Measurements from ENCODE around the gene LTBP4.
"Not testable (repeated sequence)": the region's sequence is repeated elsewhere in the genome, so short reads cannot be mapped to it uniquely, and the experiment has no call there.

Gene LTBP4

DNA sequence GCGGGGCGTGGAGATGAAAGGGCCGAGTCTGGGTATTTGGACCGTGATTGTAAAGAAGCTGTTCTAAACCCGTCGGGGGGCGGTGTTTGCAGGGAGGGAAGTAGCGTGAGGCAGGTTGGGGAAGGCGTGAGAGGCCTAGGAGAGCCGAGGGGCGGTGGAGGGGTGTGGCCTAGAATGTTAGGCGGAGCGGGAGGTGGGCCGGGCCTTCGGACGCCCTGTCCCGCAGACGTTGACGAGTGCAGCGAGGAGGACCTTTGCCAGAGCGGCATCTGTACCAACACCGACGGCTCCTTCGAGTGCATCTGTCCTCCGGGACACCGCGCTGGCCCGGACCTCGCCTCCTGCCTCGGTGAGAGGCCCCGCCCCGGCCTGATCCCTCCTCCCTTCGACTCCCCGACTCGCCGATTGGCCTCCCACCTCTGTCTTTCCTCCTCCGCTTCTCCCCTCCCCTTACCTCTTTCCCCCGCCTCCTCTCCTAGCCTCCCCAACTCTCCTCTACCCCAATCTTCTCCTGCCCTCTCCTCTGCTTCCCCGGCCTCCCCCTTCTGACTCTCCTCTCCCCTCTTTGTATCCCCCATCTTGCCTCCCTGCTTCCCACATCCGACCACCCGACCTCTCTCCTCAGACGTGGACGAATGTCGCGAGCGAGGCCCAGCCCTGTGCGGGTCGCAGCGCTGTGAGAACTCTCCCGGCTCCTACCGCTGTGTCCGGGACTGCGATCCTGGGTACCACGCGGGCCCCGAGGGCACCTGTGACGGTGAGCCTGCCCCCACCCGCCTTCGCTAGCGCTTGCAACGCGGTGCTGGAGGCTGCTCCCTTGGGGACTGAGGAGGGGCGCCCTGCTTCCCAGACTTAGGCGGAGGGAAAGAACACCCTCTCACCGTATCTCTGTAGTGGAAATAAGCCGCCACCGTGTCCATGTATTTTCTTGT is 12.8 kb downstream of the LTBP4 start:
- DNase-seq: peak; percentile 70

DNA sequence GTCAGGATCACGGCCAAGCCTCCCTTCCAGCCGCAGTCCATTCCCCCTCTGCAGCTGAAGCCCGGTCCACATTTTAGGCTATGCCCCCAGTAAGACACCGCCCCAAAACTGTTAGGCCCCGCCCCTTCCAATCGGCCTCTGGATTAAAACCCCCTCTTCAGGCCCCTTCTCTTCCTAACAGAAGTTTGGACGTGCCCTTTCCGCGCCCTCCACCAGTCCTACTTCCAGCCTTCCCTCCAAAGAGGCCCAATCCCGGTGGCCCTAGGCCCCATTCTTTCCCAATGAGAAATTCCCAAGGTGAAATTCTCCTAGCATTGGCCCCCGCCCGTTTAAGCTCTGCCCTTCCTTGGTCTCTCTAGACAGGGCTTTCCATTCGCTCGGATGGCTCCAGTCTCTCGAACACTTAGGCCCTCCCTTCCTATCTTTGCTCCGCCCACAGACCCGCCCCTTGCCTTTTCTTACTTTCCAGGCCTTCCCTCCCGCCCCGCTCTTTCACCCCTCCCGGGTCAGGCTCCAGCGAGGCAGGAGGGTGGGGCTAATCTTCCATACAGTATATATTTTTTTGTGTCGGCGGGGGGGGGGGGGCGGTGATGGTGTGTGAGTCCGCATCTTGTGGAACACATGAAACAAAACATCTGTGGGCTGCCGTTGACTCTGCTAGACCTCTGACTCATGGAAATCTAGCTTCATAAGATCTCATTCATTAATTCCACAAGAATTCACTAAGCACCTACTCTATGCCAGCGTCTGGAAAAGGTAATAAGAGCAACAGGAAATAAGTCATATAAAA is 13.6 kb downstream of the LTBP4 start:
- DNase-seq: peak; percentile 93

DNA sequence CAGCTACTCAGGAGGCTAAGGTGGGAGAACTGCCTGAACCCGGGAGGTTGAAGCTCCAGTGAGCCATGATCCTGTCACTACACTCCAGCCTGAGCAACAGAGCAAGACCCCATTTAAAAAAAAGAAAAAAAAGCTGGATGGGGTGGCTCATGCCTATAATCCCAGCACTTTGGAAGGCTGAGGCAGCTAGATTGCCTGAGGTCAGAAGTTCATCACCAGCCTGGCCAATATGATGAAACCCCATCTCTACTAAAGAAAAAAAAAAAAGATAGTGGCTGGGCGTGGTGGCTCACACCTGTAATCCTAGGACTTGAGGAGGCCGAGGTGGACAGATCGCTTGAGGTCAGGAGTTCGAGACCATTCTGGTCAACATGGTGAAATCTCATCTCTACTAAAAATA is 15.0 kb downstream of the LTBP4 start:
- no peak for DNase-seq

DNA sequence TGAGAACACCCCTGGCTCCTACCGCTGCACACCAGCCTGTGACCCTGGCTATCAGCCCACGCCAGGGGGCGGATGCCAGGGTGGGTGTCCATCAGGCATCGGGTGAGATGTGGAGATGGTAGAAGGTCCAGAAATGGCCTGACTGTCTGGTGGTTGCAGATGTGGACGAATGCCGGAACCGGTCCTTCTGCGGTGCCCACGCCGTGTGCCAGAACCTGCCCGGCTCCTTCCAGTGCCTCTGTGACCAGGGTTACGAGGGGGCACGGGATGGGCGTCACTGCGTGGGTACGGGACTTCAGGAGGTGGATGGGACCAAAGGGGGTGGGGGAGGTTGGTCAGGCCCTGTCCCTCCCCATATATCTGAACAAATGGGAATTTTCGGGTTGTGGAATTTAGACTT is 15.8 kb downstream of the LTBP4 start:
- DNase-seq: no peak

DNA sequence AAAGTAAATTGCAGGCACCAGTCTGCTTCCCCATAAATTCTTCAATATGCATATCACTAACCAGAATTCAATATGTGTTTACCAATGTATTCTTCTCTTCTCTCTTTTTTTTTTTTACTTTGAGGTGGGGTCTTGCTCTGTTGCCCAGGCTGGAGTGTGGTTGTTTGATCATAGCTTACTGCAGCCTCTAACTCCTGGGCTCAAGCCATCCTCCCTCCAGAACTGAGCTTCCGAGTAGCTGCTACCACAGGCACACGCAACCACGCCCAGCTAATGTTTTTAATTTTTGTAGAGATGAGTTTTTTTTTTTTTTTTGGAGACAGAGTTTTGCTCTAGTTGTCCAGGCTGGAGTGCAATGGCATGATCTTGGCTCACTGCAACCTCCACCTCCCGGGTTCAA is 16.8 kb downstream of the LTBP4 start:
- no peak for DNase-seq

DNA sequence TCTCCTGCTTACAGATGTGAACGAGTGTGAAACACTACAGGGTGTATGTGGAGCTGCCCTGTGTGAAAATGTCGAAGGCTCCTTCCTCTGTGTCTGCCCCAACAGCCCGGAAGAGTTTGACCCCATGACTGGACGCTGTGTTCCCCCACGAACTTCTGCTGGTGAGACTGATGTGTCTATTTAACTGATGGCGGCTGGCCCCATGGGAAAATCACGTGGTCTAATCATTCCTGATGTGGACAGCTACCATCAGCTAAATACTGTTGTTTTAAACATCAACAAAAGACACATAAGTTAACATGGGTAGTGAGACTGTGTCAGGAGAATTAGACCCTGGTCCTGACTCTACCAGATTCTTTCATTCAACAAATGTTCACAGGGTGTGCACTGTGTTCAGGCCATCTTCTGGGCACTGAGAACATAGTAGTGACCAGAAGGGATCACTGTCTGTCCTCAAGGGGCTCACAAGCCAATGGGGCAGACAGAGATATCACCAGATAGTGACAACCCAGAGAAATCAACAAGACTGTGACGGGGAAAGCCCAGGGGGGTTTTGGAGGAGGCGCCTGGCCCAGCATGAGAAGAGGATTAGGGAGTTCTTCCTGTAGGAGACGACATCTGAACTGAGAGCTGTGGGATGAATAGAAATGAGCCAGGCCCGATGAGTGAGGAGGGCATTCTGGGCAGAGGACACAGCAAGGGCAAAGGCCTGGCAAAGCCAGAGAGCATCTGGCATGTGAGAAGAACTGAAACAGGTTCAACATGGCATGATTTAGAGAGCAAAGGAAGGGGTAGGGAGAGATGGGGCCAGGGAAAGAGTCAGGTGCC is 18.4 kb downstream of the LTBP4 start:
- DNase-seq: no peak

- DNase-seq: peak; percentile 35
Observed at GRCh38 chr19:40620161-40620485, 19.0 kb downstream of the LTBP4 start.

GRCh38 chr19:40621283-40621682 is 20.1 kb downstream of the LTBP4 start:
- no peak for DNase-seq

GRCh38 chr19:40621966-40622772 is 21.0 kb downstream of the LTBP4 start:
- DNase-seq: no peak

GRCh38 chr19:40622773-40623075 is 21.6 kb downstream of the LTBP4 start:
- no peak for DNase-seq

DNA sequence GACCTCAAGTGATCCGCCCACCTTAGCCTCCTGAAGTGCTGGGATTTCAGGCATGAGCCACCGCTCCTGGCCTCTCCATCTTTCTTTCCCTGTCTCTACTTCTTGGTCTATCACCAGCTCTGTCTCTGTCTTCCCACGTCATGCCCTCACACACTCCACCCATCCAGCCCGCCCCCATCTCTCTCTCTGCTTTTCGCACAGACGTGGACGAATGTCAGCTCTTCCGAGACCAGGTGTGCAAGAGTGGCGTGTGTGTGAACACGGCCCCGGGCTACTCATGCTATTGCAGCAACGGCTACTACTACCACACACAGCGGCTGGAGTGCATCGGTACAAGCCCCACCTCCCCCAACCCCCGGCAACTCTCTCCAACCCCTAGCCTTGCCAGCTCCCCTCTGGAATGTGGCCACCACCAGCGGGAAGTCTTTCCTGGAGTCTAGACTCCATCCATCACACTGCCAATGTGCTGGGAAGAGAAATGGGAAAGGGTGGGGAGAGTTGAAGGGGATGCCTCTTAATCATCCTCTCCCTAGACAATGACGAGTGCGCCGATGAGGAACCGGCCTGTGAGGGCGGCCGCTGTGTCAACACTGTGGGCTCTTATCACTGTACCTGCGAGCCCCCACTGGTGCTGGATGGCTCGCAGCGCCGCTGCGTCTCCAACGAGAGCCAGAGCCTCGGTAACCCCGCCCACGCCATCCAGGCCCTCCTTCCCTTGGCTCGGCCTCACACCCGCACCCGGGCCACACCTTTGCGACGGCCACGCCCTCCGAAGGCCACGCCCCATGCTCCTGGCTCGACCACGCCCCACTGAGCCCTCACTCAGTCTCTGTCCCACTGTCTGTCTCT is 22.5 kb downstream of the LTBP4 start:
- DNase-seq: peak; percentile 91

GRCh38 chr19:40624369-40625153 is 23.4 kb downstream of the LTBP4 start:
- DNase-seq: not testable (repeated sequence)

DNA sequence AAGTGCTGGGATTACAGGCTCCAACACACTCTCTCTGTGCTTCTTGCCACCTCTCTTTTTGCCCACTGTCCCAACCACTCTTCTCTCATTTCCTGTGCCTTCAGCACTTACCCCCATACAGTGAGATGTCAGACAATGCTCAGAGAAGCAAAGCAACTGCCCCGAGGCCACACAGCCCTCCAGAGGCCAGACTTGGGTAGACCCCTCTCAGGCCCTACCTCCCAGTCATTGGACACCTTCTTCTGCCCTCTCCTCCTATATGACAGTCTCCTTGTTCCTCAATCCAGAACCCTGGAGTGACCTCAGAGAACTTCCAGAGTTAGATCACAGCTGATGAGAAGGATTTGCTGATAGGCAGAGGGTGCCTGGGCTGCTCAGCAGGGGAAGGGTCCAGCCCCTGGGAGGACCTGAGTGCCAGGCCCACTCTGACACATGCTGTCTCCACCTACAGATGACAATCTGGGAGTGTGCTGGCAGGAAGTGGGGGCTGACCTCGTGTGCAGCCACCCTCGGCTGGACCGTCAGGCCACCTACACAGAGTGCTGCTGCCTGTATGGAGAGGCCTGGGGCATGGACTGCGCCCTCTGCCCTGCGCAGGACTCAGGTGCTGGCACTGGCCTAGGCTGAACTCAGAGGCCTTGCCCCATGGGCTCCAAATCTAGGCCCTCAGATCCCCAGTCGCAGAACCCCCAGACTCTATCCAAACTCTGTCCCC is 24.4 kb downstream of the LTBP4 start:
- no peak for DNase-seq

- DNase-seq: no peak
Observed at GRCh38 chr19:40626918-40627317, 25.7 kb downstream of the LTBP4 start.

DNA sequence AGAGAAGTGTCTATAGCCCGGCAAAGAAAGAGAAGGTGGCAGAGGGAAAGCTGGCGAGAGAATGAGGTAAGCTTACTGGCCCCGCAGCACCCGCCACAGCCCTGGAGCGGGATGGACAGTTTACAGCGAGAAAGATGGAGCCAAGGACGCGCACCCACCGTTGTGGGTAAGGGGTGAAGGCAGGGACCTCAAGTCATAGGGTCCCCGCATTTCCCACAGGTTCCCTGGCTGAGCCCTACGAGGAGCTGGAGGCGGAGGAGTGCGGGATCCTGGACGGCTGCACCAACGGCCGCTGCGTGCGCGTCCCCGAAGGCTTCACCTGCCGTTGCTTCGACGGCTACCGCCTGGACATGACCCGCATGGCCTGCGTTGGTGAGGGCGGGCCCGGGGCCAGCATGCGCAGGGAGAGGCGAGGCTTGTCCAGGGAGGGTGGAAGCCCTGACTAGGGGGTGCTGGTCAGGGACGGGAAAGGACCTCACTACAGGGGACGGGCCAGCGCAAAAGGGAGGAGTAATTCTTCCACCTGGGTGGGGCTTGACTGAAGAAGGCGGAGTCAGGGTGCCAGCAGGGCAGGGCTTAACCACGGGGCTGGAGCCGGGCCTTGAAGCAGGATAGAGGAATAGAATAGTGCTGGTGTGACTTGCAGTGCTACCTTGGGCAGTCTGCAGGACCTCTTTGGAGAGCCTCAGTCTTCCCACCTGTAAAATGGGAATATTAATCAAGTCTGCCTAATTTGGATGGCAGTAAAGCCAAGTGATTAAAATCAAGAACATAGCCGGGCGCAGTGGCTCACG is 26.5 kb downstream of the LTBP4 start:
- DNase-seq: no peak

DNA sequence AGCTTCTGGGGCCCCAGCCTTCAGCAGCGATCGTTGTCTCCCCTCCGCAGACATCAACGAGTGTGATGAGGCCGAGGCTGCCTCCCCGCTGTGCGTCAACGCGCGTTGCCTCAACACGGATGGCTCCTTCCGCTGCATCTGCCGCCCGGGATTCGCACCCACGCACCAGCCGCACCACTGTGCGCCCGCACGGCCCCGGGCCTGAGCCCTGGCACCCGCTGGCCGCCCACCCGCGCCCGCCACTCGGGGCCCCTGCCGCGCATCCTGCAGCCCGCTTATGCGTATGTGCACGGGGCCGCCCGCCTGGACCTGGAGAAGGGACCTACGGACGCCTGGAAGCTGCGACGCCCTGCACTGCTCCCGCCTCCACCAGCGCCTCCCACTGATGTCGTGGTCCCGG is 28.2 kb downstream of the LTBP4 start:
- DNase-seq: no peak

DNA sequence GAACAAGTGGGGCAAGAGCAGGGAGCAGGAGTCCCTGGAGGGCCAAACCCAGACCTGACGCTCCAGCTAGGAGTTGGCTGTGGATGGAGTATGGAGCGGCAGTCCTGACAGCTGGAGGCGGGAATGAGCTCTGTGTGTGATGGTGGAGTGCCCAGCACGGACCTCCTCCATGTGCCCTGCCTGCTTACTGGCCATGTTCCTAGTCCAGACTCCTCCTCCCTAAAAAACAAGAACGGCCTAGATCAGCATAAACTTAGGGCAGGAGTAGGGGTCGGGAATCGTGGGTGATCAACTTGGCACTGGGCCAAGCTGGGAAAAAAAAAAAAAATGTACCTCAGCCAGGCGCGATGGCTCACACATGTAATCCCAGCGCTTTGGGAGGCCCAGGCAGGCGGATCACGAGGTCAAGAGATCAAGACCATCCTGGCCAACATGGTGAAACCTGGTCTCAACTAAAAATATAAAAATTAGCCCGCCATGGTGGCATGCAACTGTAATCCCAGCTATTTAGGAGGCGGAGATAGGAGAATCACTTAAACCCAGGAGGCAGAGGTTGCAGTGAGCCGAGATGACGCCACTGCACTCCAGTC is 29.5 kb downstream of the LTBP4 start:
- no peak for DNase-seq

DNA sequence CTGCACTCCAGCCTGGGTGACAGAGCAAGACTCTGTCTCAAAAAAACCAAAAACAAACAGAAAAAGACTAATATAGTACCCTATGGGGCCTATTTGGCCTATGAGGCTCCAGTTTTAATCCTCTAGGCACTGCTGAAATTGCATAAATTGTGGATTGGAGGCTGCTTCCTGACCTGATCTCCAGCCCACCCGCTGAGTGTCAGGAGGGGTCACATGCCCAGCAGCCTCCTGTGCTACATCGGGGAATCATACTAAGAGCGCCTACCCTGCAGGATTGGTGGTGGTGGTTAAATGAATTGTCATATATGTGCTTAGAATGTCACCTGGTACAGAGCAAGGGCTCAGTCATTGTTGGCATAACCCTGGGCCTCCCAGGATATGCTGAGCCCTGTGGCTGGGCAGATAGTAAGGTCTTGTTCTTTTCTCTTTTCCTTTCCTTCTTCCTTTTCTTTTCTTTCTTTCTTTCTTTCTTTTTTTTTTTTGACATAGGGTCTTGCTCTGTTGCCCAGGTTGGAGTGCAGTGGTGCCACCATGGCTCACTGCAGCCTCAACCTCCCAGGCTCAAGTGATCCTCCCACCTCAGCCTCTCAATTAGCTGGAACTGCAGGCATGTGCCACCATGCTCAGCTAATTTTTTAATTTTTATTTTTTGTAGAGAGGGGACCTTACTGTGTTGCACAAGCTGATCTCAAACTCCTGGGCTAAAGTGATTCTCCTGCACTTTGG is 31.3 kb downstream of the LTBP4 start:
- no peak for DNase-seq

Data from fibroblast of upper back skin (primary cell).